Measurements from ENCODE around the gene PGAP1.

PGAP1 gene

DNA sequence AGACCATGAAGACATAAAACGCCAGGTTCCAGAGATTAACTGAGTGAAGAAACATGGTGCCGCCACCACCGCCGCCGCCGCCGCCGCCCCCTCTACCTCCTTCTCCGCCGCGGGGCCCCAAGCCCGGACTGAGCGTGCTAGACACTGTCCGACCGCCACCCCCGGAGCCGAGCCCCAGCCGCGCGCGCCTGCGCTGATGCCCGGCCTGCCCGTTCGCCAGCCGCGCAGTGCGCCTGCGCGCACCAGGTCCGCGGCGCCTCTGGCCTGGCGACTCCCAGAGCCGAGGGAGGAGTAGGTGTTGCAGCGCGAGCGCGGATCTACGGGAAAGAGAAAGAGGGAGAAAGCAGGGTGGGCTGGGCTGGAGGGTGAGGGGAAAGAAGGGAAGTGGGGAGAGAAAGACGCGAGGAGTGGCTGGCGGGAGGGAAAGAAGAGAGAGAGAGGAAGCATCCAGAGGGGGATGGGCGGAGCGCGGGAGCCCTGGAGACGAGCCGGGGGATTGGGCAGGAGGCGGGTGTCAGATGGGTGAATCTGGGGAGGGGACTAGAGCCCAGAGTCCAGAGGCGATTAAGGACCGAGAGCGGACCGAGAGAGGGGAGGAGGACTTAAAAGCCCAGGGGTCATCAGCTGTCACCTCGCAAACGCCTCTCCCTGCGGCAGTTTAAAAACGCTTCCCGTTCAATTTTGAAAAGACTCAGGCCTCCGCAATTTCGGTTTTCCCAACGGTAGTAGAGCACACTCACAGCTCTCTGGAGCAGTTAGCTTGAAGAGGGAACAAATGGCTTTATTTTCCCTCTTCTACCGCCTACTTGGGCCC, at the start of gene PGAP1:
TSS of gene PGAP1 (minus strand) at position 146 of the 814 bp plus-strand sequence. CDS start at position 55, 91 bp downstream.
- Histone ChIP-seq H3K27me3 (ENCODE audit: control insufficient read depth, insufficient read depth, low read length) (no peaks in the 10 kb centered on the region), H3K36me3 (ENCODE audit: control insufficient read depth, insufficient read depth, low read length) (no peaks in the 10 kb centered on the region), H3K4me3 (ENCODE audit: low read length) (peak within 1 kb of the TSS; percentile 75), H3K9ac (ENCODE audit: low read length) (peak within 1 kb of the TSS; percentile 83), H3K4me1 (ENCODE audit: control insufficient read depth, insufficient read depth, low read length) (peaks cover 4% of the 10 kb centered on the region), H3K9me3 (ENCODE audit: control insufficient read depth, low read length) (no peaks in the 10 kb centered on the region)

GRCh38 chr2:196974970-196975369, 48.5 kb upstream of the PGAP1 start:
- no peaks in the 10 kb centered on the region for H3K4me1 ChIP-seq (ENCODE audit: control insufficient read depth, insufficient read depth, low read length)
- no peaks in the 10 kb centered on the region for H3K27me3 ChIP-seq (ENCODE audit: control insufficient read depth, insufficient read depth, low read length)
- no peak overlapping the region for H3K4me3 ChIP-seq (ENCODE audit: low read length)
- no peak overlapping the region for H3K9ac ChIP-seq (ENCODE audit: low read length)
- no peaks in the 10 kb centered on the region for H3K36me3 ChIP-seq (ENCODE audit: control insufficient read depth, insufficient read depth, low read length)
- no peaks in the 10 kb centered on the region for H3K9me3 ChIP-seq (ENCODE audit: control insufficient read depth, low read length)

DNA sequence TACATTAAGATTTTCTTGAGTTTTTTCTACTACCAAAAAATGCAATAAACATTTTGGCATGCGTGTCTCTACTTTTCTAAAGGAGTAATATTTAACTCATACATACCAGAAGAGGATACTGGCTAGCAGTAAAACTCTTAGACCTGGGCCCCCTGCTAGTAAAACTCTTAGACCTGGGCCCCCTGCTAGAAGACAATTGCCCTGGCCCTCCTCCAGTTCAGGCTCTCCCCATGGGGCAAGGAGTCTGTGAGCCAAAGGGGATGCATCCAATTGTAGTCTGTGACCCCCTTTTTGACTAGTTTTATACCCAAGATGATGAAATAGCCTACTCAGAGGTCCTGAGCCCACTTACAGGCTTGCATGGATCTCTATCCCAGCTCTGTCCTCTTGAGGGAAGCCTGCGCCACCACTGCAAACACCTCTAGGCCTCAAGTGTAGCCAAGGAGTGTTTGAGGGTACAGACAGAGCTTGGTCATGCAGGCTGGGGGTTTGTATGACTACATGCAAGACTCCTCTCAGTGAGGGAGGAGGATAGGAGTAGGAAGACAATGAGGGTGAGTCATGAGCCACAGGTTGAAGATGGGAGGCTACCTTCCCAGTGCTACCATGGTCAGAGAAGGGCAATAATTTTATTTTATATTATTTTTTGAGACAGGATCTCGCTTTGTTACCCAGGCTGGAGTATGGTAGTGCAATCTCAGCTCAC, 45.2 kb upstream of the PGAP1 start:
- H3K9me3 ChIP-seq (ENCODE audit: control insufficient read depth, low read length) = no peaks in the 10 kb centered on the region
- no peaks in the 10 kb centered on the region for H3K27me3 ChIP-seq (ENCODE audit: control insufficient read depth, insufficient read depth, low read length)
- no peaks in the 10 kb centered on the region for H3K36me3 ChIP-seq (ENCODE audit: control insufficient read depth, insufficient read depth, low read length)
- peaks cover 6% of the 10 kb centered on the region for H3K4me1 ChIP-seq (ENCODE audit: control insufficient read depth, insufficient read depth, low read length)
- H3K4me3 ChIP-seq (ENCODE audit: low read length) = no peak overlapping the region
- H3K9ac ChIP-seq (ENCODE audit: low read length) = no peak overlapping the region

GRCh38 chr2:196970099-196970498, 43.6 kb upstream of the PGAP1 start:
- no peaks in the 10 kb centered on the region for H3K9me3 ChIP-seq (ENCODE audit: control insufficient read depth, low read length)
- no peak overlapping the region for H3K4me3 ChIP-seq (ENCODE audit: low read length)
- no peaks in the 10 kb centered on the region for H3K27me3 ChIP-seq (ENCODE audit: control insufficient read depth, insufficient read depth, low read length)
- peaks cover 17% of the 10 kb centered on the region for H3K4me1 ChIP-seq (ENCODE audit: control insufficient read depth, insufficient read depth, low read length)
- no peak overlapping the region for H3K9ac ChIP-seq (ENCODE audit: low read length)
- no peaks in the 10 kb centered on the region for H3K36me3 ChIP-seq (ENCODE audit: control insufficient read depth, insufficient read depth, low read length)

DNA sequence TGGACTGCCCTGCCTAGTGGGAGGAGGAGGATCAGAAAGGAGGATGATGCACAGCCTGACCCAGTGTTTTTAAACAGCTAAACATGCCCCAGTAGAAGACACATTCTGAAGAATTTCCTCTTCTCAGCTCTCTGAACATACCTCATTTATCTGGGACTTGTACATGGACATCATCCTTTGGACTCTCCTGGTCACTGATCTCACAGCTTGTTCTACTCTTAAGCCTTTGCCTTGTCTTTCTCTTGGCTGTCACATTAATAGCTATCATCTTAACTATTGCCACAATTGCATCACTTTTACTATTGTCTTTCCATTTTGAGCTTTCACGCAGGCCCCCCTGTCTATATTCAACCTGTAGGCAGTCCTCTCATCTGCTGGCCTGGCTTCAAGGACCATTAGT, 42.0 kb upstream of the PGAP1 start:
- H3K9ac ChIP-seq (ENCODE audit: low read length) = no peak overlapping the region
- no peak overlapping the region for H3K4me3 ChIP-seq (ENCODE audit: low read length)
- H3K4me1 ChIP-seq (ENCODE audit: control insufficient read depth, insufficient read depth, low read length) = peaks cover 23% of the 10 kb centered on the region
- no peaks in the 10 kb centered on the region for H3K9me3 ChIP-seq (ENCODE audit: control insufficient read depth, low read length)
- no peaks in the 10 kb centered on the region for H3K27me3 ChIP-seq (ENCODE audit: control insufficient read depth, insufficient read depth, low read length)
- H3K36me3 ChIP-seq (ENCODE audit: control insufficient read depth, insufficient read depth, low read length) = no peaks in the 10 kb centered on the region

- no peak overlapping the region for H3K4me3 ChIP-seq (ENCODE audit: low read length)
- no peaks in the 10 kb centered on the region for H3K9me3 ChIP-seq (ENCODE audit: control insufficient read depth, low read length)
- H3K4me1 ChIP-seq (ENCODE audit: control insufficient read depth, insufficient read depth, low read length) = peaks cover 23% of the 10 kb centered on the region
- H3K9ac ChIP-seq (ENCODE audit: low read length) = no peak overlapping the region
- no peaks in the 10 kb centered on the region for H3K27me3 ChIP-seq (ENCODE audit: control insufficient read depth, insufficient read depth, low read length)
- H3K36me3 ChIP-seq (ENCODE audit: control insufficient read depth, insufficient read depth, low read length) = no peaks in the 10 kb centered on the region
Observed at GRCh38 chr2:196967775-196968174, 41.3 kb upstream of the PGAP1 start.

GRCh38 chr2:196967116-196967515, 40.6 kb upstream of the PGAP1 start:
- Histone ChIP-seq H3K36me3 (ENCODE audit: control insufficient read depth, insufficient read depth, low read length) (no peaks in the 10 kb centered on the region), H3K9me3 (ENCODE audit: control insufficient read depth, low read length) (no peaks in the 10 kb centered on the region), H3K4me1 (ENCODE audit: control insufficient read depth, insufficient read depth, low read length) (peaks cover 23% of the 10 kb centered on the region), H3K27me3 (ENCODE audit: control insufficient read depth, insufficient read depth, low read length) (no peaks in the 10 kb centered on the region), H3K4me3 (ENCODE audit: low read length) (peak overlapping the region; percentile 27), H3K9ac (ENCODE audit: low read length) (peak overlapping the region; percentile 47)

- Histone ChIP-seq H3K36me3 (ENCODE audit: control insufficient read depth, insufficient read depth, low read length) (no peaks in the 10 kb centered on the region), H3K9me3 (ENCODE audit: control insufficient read depth, low read length) (no peaks in the 10 kb centered on the region), H3K4me1 (ENCODE audit: control insufficient read depth, insufficient read depth, low read length) (peaks cover 23% of the 10 kb centered on the region), H3K27me3 (ENCODE audit: control insufficient read depth, insufficient read depth, low read length) (no peaks in the 10 kb centered on the region), H3K4me3 (ENCODE audit: low read length) (no peak overlapping the region), H3K9ac (ENCODE audit: low read length) (peak overlapping the region; percentile 20)
Observed at GRCh38 chr2:196966061-196966460, 39.6 kb upstream of the PGAP1 start.

DNA sequence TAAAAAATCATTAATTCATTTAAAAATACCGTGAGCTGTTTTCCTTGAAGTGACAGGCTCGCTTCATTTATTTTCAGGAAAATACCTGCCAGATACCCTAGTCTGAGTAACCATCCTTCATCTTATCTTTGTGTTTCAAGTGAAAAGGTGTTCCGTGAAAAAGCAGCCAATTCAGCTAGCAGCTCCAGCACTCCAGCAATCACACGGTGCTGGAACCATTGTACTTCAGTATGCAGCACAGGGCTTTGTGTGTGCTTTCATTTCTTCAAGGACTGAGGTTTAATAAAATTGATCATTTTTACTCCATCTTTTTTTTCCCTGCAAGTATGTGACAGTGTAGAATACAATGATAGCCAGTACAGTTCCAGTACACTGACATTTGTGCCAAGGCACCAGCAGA, 39.1 kb upstream of the PGAP1 start:
- no peaks in the 10 kb centered on the region for H3K9me3 ChIP-seq (ENCODE audit: control insufficient read depth, low read length)
- peak overlapping the region; percentile 20 for H3K9ac ChIP-seq (ENCODE audit: low read length)
- H3K27me3 ChIP-seq (ENCODE audit: control insufficient read depth, insufficient read depth, low read length) = no peaks in the 10 kb centered on the region
- H3K4me3 ChIP-seq (ENCODE audit: low read length) = no peak overlapping the region
- H3K4me1 ChIP-seq (ENCODE audit: control insufficient read depth, insufficient read depth, low read length) = peaks cover 23% of the 10 kb centered on the region
- no peaks in the 10 kb centered on the region for H3K36me3 ChIP-seq (ENCODE audit: control insufficient read depth, insufficient read depth, low read length)

- H3K36me3 ChIP-seq (ENCODE audit: control insufficient read depth, insufficient read depth, low read length) = no peaks in the 10 kb centered on the region
- no peaks in the 10 kb centered on the region for H3K27me3 ChIP-seq (ENCODE audit: control insufficient read depth, insufficient read depth, low read length)
- H3K9me3 ChIP-seq (ENCODE audit: control insufficient read depth, low read length) = no peaks in the 10 kb centered on the region
- H3K4me1 ChIP-seq (ENCODE audit: control insufficient read depth, insufficient read depth, low read length) = peaks cover 23% of the 10 kb centered on the region
- H3K4me3 ChIP-seq (ENCODE audit: low read length) = no peak overlapping the region
- no peak overlapping the region for H3K9ac ChIP-seq (ENCODE audit: low read length)
Observed at GRCh38 chr2:196963961-196964360, 37.5 kb upstream of the PGAP1 start.

- peaks cover 23% of the 10 kb centered on the region for H3K4me1 ChIP-seq (ENCODE audit: control insufficient read depth, insufficient read depth, low read length)
- H3K9ac ChIP-seq (ENCODE audit: low read length) = no peak overlapping the region
- no peaks in the 10 kb centered on the region for H3K36me3 ChIP-seq (ENCODE audit: control insufficient read depth, insufficient read depth, low read length)
- H3K9me3 ChIP-seq (ENCODE audit: control insufficient read depth, low read length) = no peaks in the 10 kb centered on the region
- H3K4me3 ChIP-seq (ENCODE audit: low read length) = no peak overlapping the region
- H3K27me3 ChIP-seq (ENCODE audit: control insufficient read depth, insufficient read depth, low read length) = no peaks in the 10 kb centered on the region
Observed at GRCh38 chr2:196963043-196963442, 36.5 kb upstream of the PGAP1 start.

GRCh38 chr2:196962325-196962724, 35.8 kb upstream of the PGAP1 start:
- H3K9ac ChIP-seq (ENCODE audit: low read length) = no peak overlapping the region
- no peaks in the 10 kb centered on the region for H3K36me3 ChIP-seq (ENCODE audit: control insufficient read depth, insufficient read depth, low read length)
- H3K4me1 ChIP-seq (ENCODE audit: control insufficient read depth, insufficient read depth, low read length) = peaks cover 23% of the 10 kb centered on the region
- H3K4me3 ChIP-seq (ENCODE audit: low read length) = no peak overlapping the region
- H3K27me3 ChIP-seq (ENCODE audit: control insufficient read depth, insufficient read depth, low read length) = no peaks in the 10 kb centered on the region
- H3K9me3 ChIP-seq (ENCODE audit: control insufficient read depth, low read length) = no peaks in the 10 kb centered on the region

All from mucosa of stomach (tissue), 1 donor.